Uterus (tissue), 2 donors: ENCODE data around the gene COL18A1.

Source experiments
- POLR2A ChIP-seq, 2 donors: fragments of 450-650 bp; IDR thresholded peaks; one replicate each; pipeline ENCODE4 v1.6.1; 2016; ENCODE audit warnings: antibody characterized with exemption in 2 of 2, mild to moderate bottlenecking in 1 of 2, moderate library complexity in 1 of 2
- TF ChIP-seq, protein P1 (sequence below), 4 experiments: fragments of 200-600 bp in 2 of 4; fragments of 450-650 bp in 2 of 4; sonication (generic) in 2 of 4; IDR thresholded peaks; one replicate each; pipeline ENCODE4 v1.5.1; 2016 to 2019; ENCODE audit warnings: antibody characterized with exemption in 4 of 4, mild to moderate bottlenecking in 2 of 4, moderate library complexity in 1 of 4

DNA sequence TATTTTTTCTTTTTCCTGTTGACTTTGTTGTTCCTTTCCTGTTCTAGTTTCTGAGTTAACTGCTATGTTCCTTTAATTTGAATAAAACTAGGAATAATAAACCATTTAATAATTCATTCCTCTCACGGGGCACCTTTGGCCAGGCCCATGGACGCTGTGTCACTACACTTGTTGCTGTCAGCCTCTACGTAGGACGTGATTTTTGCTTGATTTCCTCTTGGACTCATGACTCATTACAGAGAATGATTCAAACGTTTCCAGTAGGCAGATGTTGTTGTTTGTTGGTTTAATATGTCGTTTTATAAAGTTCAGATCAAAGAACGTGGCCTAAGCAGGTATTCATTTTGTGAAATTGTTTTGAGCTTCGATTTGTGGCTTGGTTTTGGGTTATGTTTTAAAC lies 146.4 kb downstream of the COL18A1 start:
- TF ChIP-seq, protein P1, sequence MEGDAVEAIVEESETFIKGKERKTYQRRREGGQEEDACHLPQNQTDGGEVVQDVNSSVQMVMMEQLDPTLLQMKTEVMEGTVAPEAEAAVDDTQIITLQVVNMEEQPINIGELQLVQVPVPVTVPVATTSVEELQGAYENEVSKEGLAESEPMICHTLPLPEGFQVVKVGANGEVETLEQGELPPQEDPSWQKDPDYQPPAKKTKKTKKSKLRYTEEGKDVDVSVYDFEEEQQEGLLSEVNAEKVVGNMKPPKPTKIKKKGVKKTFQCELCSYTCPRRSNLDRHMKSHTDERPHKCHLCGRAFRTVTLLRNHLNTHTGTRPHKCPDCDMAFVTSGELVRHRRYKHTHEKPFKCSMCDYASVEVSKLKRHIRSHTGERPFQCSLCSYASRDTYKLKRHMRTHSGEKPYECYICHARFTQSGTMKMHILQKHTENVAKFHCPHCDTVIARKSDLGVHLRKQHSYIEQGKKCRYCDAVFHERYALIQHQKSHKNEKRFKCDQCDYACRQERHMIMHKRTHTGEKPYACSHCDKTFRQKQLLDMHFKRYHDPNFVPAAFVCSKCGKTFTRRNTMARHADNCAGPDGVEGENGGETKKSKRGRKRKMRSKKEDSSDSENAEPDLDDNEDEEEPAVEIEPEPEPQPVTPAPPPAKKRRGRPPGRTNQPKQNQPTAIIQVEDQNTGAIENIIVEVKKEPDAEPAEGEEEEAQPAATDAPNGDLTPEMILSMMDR (IDR thresholded peaks at IDR 0.05): no peak
- TF ChIP-seq POLR2A (IDR thresholded peaks at IDR 0.05): no peak
